Activated CD8-positive, alpha-beta memory T cell treated with anti-CD3 and anti-CD28 coated beads, Interleukin-2, amount 50 U/mL, for 1 hour (primary cell): ENCODE measurements around the gene SPAG17.

Experiments
- DNase-seq: peaks from one replicate; pipeline ENCODE4 v3.0.0-alpha.2; 2020; ENCODE audit errors: extremely low read depth

SPAG17 gene

DNA sequence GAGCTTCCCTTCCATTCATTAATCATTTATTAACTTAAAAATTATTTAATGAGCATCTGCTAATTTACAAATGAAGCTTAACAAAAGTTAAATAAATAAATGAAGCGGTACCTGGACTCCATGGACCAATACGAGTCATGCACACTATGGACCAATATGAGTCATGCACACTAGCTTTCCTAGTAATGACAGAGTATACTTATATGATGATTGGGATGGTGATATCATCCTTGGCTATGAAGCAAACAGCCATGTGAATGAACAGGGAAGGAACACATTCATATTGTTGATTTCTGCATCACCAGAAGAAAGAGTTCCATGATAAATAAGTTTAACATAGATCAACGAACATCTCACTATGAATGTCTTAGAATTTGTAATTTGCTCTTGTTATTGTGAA is 109.9 kb downstream of the SPAG17 start:
- no peak for DNase-seq

DNA sequence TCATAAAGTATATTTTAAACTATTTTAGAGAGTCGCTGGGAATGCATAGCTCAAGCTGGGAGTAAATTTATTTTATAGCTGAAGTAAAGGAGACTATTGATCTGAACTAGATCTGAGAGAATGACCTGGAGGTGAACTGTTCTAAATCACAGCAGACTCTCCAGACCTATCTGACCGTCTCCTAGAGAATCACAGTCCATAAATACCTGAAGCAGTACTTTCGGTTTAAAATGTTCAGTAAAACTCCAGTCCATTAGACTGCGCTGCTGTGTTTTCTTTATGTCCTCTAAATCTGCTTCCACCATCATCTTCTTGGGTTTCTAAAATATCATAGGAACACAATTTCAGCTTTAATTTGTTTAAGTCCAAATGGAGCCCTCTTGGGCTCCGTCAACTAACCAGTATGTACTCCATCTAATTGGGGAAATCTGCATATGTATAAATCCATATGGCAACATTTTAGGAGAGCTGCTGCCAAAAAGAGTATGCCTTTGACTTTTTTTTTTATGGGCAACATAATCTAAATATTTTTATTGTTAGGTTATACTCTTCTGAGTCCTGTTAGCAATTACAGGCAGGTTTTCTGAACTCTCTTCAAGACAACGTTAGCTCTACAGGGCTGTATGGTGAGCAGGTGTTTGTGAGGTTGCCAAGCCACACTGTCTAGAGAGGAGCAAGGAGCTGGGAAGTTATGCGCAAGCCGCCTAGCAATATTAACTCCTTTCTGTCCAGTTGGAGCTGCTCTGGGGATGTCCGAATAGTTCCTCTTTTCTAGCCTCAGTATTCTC is 111.2 kb downstream of the SPAG17 start:
- no peak for DNase-seq

GRCh38 chr1:118049981-118050380 is 135.0 kb downstream of the SPAG17 start:
- DNase-seq: no peak

GRCh38 chr1:118047650-118048224 is 137.3 kb downstream of the SPAG17 start:
- no peak for DNase-seq

- no peak for DNase-seq
These were observed 137.9 kb downstream of the SPAG17 start for GRCh38 chr1:118047006-118047649.

GRCh38 chr1:118043624-118044023 is 141.4 kb downstream of the SPAG17 start:
- no peak for DNase-seq

DNA sequence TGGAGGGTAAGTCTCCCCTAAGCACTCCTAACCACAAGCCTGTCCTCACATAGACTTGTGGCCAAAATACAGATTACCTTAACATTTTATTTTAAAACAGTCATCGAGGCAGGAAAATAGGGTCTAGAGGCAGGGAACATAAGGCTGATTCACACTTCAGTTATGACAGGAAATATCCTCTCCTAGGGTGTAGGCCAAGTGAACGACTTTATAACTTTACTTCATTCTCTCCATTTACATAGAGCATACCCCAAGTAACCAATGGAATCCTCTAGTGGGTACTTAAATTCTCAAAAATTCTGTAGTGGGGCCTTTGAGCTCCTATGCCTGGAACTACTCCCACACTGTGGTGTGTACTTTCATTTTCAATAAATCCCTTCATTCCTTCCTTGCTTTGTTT is 142.5 kb downstream of the SPAG17 start:
- no peak for DNase-seq

GRCh38 chr1:118039170-118039569 is 145.9 kb downstream of the SPAG17 start:
- no peak for DNase-seq

DNA sequence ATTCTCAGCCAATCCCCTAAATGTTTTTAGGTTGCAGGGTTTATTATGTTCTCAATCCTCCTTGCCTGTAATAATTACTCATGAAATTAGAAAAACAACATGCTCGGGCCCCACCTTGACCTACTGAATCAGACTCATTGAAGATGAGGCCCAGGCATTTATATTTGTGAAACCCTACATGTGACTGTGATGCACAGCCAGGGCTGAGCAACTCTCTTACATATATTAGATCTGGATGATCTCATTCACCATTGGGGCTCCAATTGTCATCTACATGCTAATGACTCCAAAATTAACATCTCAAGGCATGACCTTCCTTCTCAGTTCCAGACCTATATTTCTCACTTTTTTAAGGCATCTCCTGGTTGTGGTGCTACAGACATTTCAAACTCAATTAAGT is 152.1 kb downstream of the SPAG17 start:
- DNase-seq: no peak

GRCh38 chr1:118028267-118028666 is 156.8 kb downstream of the SPAG17 start:
- no peak for DNase-seq

DNA sequence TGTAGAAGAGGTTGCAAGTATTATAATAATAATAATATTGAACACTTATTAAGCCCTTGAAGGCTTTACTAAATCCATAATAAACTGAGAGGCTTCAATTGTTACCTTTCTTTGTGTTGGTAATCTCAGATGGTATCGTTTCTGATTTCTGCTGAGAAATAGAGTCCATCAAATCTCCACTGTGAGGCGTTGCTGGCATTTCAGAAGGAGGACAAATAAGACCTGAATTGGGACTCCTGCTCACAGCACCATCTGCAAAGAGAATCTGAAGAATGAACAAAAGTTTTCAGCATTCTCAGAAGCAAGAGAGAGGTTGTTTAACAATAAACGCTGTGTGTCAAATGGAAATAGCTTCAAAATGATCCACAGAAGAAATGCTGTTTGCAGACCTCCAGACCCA is 161.8 kb downstream of the SPAG17 start:
- DNase-seq: no peak

DNA sequence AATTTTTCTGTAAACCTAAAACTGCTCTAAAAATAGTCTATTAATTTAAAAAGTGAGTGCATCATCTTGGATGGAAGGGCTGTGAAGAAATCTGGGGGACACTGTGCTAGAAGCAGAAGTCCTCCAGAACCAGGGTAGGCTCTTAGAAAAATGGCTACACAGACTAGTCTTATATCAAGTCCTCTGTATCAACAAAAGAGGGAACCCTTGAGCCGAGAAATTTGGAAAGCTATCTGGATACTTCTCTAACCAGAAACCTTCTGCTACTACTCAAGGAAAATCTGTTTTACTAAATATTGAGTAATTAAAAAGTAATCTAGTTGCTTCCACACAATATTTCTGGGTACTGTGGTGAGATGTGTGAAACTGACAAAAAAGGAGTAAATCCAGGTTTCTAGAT is 163.4 kb downstream of the SPAG17 start:
- DNase-seq: no peak

- no peak for DNase-seq
These were observed 167.0 kb downstream of the SPAG17 start for GRCh38 chr1:118018060-118018459.

GRCh38 chr1:118013938-118014337 is 171.1 kb downstream of the SPAG17 start:
- no peak for DNase-seq

DNA sequence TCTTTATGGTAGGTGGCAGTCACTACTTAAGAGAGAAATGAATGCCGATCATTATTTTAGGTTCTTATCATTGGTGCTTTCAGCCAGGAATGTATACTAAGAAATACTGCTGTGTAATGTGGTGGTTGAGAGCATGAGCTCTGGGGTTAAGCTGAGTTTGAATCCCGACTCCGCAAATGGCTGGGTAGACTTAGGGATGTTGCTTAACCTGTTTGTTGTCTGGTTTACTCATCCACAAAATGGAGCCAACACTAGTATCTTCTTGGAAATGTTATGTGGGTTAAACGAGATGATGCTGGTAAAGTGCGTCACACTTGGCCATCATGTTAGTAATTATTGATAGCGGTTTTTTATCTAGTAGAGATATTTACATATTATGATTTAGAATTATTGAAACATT is 171.7 kb downstream of the SPAG17 start:
- DNase-seq: no peak

GRCh38 chr1:118012515-118013124 is 172.4 kb downstream of the SPAG17 start:
- no peak for DNase-seq

DNA sequence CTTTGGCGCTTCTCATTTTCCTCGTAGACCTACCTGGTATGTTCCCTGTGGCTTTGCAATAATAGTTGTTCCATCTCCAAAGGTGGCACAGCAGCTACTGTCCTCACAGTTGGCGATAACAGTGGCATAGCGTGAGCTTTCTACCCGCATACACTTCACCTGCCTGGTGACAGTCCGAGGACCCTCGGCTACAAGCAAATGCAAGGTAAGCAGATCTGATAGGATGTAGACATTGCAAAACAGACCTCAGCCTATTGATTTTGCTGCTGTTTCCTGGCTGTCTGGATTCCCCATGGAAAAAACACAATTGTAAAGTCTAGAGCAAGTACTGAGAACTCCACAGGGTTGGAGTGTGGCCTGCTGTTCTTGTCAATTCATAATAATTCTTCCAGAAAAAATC is 177.0 kb downstream of the SPAG17 start:
- DNase-seq: no peak

GRCh38 chr1:118007391-118007790 is 177.6 kb downstream of the SPAG17 start:
- DNase-seq: no peak

DNA sequence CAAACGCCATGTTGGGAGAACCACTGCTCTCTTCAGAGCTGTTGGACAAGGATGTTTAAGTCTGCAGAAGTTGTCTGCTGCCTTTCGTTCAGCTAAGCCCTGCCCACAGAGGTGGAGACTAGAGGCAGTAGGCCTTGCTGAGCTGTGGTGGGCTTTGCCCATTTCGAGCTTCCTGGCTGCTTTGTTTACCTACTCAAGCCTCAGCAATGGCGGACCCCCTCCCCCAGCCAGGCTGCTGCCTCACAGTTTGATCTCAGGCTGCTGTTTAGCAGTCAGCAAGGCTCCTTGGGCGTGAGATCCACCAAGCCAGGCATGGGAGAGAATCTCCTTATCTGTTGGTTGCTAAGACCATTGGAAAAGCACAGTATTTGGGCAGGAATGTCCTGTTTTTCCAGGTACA is 180.7 kb downstream of the SPAG17 start:
- DNase-seq: no peak

DNA sequence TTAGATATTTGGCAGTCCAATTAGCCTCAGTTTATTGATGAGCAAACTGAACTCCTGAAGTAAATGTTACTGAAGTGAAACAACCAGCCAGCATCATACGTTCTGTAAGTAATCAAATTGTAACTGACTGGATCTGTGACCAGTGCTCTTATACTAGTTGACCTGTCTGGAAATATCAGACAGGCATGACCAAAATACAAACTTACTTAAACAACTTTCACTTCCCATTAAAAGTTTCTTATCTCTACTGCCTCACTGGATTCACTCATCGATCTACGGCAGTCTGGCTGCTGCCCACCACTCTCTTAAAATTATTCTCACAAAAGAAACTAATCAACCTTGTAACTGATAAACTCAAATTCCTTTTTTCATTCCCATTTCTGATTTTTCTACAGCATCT is 199.1 kb downstream of the SPAG17 start:
- no peak for DNase-seq

DNA sequence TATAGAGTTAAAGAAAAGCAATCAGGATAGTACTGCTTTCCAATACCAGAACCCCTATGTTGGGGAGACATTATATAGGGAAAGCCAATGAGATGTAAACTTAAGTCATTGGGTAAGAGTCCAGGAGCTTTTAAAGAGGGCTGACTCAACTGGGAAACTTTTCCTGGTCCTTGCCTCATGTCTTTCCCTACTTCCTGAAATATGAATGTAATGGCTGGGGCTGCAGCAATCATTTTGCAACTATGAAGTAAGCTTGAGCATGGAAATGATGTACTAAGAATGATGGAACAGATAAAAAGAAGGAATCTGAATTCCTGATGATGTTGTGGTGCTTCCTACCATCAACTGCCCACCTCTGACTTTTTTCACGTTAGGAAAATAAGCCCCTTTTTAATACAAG is 199.8 kb downstream of the SPAG17 start:
- DNase-seq: no peak

DNA sequence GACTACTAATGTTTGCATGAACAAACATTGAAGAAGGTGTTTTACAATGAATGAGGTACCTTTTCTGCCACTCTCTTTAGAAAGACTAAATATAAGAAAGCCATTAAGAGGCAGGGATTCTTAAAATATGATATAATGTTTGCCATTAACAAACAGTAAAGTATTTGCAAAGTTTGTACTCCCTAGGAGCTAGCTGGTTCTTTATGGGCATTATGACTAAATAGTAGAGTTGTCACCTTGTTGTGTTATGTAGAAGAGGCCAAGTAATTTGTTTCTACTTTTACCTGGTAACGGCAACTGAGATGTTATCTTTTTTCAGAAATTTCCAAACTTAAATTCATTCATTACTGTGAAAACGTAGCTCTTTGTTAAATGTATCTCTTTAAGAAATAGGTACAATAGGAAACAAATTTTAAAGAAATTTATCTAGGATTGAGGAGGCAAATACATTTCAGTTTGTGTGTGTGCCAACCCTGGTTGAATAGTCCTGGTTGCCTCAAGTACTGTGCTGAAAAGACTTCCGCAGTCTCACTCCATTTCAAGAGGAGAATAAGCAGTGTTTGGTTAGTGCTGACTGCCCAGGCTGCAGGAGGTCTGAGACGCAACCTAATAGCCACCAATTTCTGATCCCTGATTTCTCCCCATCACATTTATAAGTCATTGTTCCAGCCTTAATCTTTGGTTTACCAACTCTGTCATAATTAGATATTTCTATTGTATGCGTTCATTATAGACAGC is 203.4 kb downstream of the SPAG17 start:
- no peak for DNase-seq
